Neural progenitor cell (in vitro differentiated cells): ENCODE results near the gene MTHFR.

Experiments
- CTCF ChIP-seq: fragments of 200-600 bp; sonication (generic); IDR thresholded peaks from 2 replicates; pipeline ENCODE4 v1.5.1; 2017; ENCODE audit warnings: antibody characterized with exemption, mild to moderate bottlenecking
- EZH2 ChIP-seq: fragments of 200-600 bp; sonication (generic); IDR thresholded peaks from 2 replicates; pipeline ENCODE4 v1.6.1; 2017; ENCODE audit warnings: antibody characterized with exemption, mild to moderate bottlenecking, moderate library complexity
- EZH2phosphoT487 ChIP-seq: fragments of 200-600 bp; sonication (generic); IDR thresholded peaks from 2 replicates; pipeline ENCODE4 v1.6.1; 2017; ENCODE audit warnings: antibody characterized with exemption

DNA sequence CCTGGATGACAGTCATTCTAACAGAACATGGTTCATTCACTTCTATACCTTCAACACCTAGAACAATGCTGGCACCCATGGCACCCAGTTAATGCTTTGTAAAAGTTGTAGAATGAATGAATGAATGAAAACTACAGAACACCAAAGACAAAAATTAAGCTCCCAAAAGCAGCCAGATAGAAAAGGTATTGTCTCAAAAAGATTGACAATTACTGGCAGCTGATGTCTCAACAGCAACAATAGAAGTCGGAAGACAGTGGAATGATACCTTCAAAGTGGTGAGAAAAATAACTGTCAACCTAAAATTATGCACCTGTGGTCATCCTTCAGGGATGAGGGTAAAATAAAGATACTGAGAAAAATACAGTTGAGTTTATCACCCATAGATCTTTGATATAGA lies 48.7 kb downstream of the MTHFR start:
- no peak for TF ChIP-seq EZH2
- no peak for TF ChIP-seq CTCF
- no peak for TF ChIP-seq EZH2phosphoT487
